NCI-H1092 (cell line): ENCODE results near the gene SPX.

Source experiments
- DNase-seq: peaks from one replicate; lab custom pipeline; 2025; lab: John Stamatoyannopoulos, UW

The SPX gene

DNA sequence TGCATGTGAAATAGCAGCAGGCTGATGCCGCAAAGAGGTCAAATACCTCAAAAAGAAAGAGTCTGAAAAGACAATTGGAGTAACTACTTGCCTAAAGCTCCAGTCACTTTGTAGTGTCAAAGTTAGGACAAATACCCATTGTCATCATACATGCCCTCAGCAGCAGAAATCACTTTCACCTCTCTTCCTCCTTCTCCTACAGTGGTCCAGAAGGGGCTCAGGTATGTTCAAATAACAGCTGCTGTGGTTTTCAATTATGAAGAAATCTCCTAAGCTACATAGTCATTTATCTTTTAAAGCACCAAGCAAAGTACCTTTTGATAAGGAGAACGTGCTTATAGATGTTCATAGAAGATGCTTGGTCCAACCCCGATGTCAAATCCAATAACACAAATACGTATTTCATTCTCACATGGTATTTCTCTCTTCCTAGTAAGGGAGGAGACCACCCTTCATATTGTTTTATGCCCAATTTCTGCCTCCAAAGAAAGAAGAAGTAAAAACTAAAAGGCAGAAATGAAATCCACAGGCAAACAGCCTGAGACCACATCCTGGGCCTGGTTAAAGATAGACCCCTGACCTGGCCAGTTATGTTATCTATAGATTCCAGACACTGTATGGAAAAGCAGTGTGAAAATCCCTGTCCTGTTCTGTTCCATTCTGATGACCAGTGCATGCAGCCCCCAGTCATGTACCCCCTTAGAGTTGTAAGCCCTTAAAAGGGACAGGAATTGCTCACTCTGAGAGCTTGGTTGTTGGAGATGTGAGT is 54.8 kb downstream of the SPX start:
- DNase-seq = no peak
